ENCODE data around the gene MSGN1. TPM values are rescaled to one million over a fixed set of nuclear protein-coding genes. Genes with fewer than 3 reads are reported as not detected.

Gene MSGN1
- total and polyA plus RNA-seq, 3 experiments from 2014 or later: not detected

DNA sequence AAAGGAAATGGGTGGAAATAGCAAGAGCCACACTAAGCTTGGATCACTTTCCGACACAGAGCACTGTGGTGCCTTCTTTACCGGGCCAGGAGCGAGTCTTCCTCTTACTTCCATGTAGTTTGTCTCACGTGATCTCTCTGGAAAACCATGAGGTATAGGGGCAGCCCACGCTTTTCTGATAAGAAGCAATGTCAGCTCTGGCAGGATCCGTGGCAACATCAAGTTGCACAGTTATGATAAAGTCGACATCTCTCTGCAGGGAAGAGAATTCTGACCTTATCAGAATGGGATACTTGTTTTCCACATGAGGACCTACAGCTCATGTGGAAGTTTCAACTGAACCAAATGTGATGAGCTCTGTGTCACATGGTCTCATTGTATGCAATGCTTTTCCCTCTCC lies 29.5 kb downstream of the MSGN1 start:
- Mint-ChIP-seq H3K27me3 (peaks cover 3 to 4% of the 10 kb centered on the region in 2 donors), H3K27ac (no peak overlapping the region), H3K4me1 (no peaks in the 10 kb centered on the region), H3K9me3 (peaks cover 0 to 1% (median 0%) of the 10 kb centered on the region in 5 donors), H3K36me3 (no peaks in the 10 kb centered on the region), H3K4me3 (no peak overlapping the region)
- CTCF ChIA-PET: no interaction called here
- no peaks in the 10 kb centered on the region for H3K36me3 ChIP-seq (ENCODE audit: insufficient read depth, low read length)
- H3K9me3 ChIP-seq (ENCODE audit: low read length): no peaks in the 10 kb centered on the region
- no peak overlapping the region for H3K27ac ChIP-seq (ENCODE audit: low read depth, low read length)
- DNase-seq: no peak
- no peaks in the 10 kb centered on the region for H3K4me1 ChIP-seq (ENCODE audit: insufficient read depth, low read length)
- POLR2A ChIA-PET: no interaction called here
- H3K4me3 ChIP-seq (ENCODE audit: low read length): no peak overlapping the region
- H3K27me3 ChIP-seq (ENCODE audit: insufficient read depth, low read length, poor library complexity, severe bottlenecking): no peaks in the 10 kb centered on the region

DNA sequence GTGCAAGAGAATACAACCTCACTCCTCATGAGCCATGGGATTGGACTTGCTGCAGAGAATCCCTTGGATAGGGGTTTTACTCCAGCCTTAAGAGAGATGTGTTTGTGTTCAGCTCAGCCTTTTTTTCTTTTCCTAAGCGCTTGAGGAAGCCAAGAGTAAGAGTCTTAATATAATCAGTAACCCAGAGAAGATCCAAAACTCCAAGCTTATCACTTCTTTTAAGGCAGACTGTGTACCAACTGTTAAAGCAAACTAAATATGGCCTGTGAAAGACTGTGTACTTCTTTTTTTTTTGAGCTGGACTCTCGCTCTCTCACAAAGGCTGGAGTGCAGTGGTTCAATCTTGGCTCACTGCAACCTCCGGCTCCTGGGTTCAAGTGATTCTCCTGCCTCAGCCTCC lies 30.4 kb downstream of the MSGN1 start:
- ChIA-PET POLR2A (no interaction called here), CTCF (no interaction called here)
- Mint-ChIP-seq H3K4me3 (no peak overlapping the region), H3K4me1 (no peaks in the 10 kb centered on the region), H3K36me3 (no peaks in the 10 kb centered on the region), H3K27ac (no peak overlapping the region), H3K27me3 (peaks cover 3 to 4% of the 10 kb centered on the region in 2 donors), H3K9me3 (peaks cover 0 to 1% (median 0%) of the 10 kb centered on the region in 5 donors)
- H3K27ac ChIP-seq (ENCODE audit: low read depth, low read length): no peak overlapping the region
- H3K36me3 ChIP-seq (ENCODE audit: insufficient read depth, low read length): no peaks in the 10 kb centered on the region
- H3K27me3 ChIP-seq (ENCODE audit: insufficient read depth, low read length, poor library complexity, severe bottlenecking): no peaks in the 10 kb centered on the region
- DNase-seq: no peak
- no peaks in the 10 kb centered on the region for H3K9me3 ChIP-seq (ENCODE audit: low read length)
- no peak overlapping the region for H3K4me3 ChIP-seq (ENCODE audit: low read length)
- no peaks in the 10 kb centered on the region for H3K4me1 ChIP-seq (ENCODE audit: insufficient read depth, low read length)

DNA sequence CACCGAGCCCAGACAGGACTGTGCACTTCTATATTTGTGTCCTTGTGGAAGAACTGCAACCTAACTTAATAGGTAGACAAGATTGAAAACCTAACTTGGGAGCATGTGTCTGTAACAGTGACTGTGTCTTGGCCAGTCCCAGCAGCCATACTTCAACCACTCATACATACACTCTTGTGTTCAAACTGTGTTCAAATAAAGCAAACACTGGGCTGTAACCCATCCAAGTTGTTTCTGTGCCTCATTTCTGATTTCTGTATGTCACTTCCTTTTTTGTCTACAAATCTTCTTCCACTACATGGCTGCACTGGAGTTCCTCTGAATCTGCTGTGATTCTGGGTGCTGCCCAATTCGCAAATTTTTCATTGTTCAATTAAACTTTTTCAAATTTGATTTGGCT lies 31.0 kb downstream of the MSGN1 start:
- no peak overlapping the region for H3K4me3 ChIP-seq (ENCODE audit: low read length)
- H3K36me3 Mint-ChIP-seq: no peaks in the 10 kb centered on the region
- no peak overlapping the region for H3K27ac ChIP-seq (ENCODE audit: low read depth, low read length)
- H3K9me3 Mint-ChIP-seq: peaks cover 0 to 1% (median 0%) of the 10 kb centered on the region in 5 donors
- no peaks in the 10 kb centered on the region for H3K36me3 ChIP-seq (ENCODE audit: insufficient read depth, low read length)
- H3K9me3 ChIP-seq (ENCODE audit: low read length): no peaks in the 10 kb centered on the region
- CTCF ChIA-PET: no interaction called here
- no peak overlapping the region for H3K4me3 Mint-ChIP-seq
- peaks cover 3 to 4% of the 10 kb centered on the region in 2 donors for H3K27me3 Mint-ChIP-seq
- H3K27me3 ChIP-seq (ENCODE audit: insufficient read depth, low read length, poor library complexity, severe bottlenecking): no peaks in the 10 kb centered on the region
- H3K4me1 ChIP-seq (ENCODE audit: insufficient read depth, low read length): no peaks in the 10 kb centered on the region
- H3K4me1 Mint-ChIP-seq: no peaks in the 10 kb centered on the region
- no peak for DNase-seq
- H3K27ac Mint-ChIP-seq: no peak overlapping the region
- POLR2A ChIA-PET: no interaction called here

DNA sequence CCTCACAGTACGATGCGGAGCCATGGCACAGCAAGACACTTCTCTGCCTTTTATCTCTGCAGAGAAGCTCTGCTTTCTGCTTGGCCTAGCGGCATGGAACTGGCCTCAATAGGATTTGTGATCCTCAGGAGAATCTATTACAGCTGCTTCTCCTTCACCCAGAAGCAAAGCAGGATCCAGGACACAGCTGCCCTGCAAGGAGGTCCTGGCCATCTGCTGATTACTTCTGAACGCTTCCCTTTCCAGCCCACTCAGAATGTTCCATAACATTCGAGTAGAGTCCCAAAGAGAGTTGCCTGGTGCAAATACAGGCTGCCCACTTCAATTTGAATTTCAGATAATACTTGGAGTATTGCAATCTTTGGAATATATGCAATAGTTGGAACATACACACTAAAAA lies 33.0 kb downstream of the MSGN1 start:
- no peak overlapping the region for H3K27ac ChIP-seq (ENCODE audit: low read depth, low read length)
- no peaks in the 10 kb centered on the region for H3K9me3 ChIP-seq (ENCODE audit: low read length)
- Mint-ChIP-seq H3K27ac (no peak overlapping the region), H3K9me3 (no peaks in the 10 kb centered on the region), H3K36me3 (no peaks in the 10 kb centered on the region), H3K4me1 (no peaks in the 10 kb centered on the region), H3K27me3 (peaks cover 1 to 6% of the 10 kb centered on the region in 2 donors), H3K4me3 (no peak overlapping the region)
- no peaks in the 10 kb centered on the region for H3K36me3 ChIP-seq (ENCODE audit: insufficient read depth, low read length)
- ChIA-PET POLR2A (no interaction called here), CTCF (no interaction called here)
- no peaks in the 10 kb centered on the region for H3K27me3 ChIP-seq (ENCODE audit: insufficient read depth, low read length, poor library complexity, severe bottlenecking)
- no peaks in the 10 kb centered on the region for H3K4me1 ChIP-seq (ENCODE audit: insufficient read depth, low read length)
- H3K4me3 ChIP-seq (ENCODE audit: low read length): no peak overlapping the region
- DNase-seq: no peak

DNA sequence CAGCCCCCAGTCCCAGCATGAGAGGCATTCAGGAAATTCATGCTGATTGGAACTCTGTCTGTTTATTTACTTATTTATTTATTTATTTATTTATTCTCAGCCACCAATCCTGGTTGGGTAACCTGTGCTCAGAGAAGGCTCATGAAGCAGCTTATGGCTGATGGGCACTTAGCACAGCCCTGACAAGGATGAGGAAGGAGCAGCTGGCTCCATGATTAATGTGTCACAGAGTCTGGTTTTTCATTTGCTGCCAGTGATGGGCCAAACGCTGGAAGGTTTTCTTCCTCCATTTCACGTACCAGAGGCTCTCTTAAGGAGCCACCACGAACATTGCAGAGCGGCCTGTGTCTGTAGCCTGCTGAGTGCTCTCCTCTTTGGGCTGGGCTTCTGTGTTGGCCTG lies 33.9 kb downstream of the MSGN1 start:
- no peaks in the 10 kb centered on the region for H3K9me3 ChIP-seq (ENCODE audit: low read length)
- H3K9me3 Mint-ChIP-seq: no peaks in the 10 kb centered on the region
- H3K36me3 Mint-ChIP-seq: no peaks in the 10 kb centered on the region
- H3K27ac Mint-ChIP-seq: no peak overlapping the region
- H3K4me1 Mint-ChIP-seq: no peaks in the 10 kb centered on the region
- peaks cover 1 to 12% of the 10 kb centered on the region in 2 donors for H3K27me3 Mint-ChIP-seq
- POLR2A ChIA-PET: no interaction called here
- H3K27ac ChIP-seq (ENCODE audit: low read depth, low read length): no peak overlapping the region
- no peak overlapping the region for H3K4me3 Mint-ChIP-seq
- DNase-seq: no peak
- CTCF ChIA-PET: no interaction called here
- H3K36me3 ChIP-seq (ENCODE audit: insufficient read depth, low read length): no peaks in the 10 kb centered on the region
- no peaks in the 10 kb centered on the region for H3K4me1 ChIP-seq (ENCODE audit: insufficient read depth, low read length)
- no peaks in the 10 kb centered on the region for H3K27me3 ChIP-seq (ENCODE audit: insufficient read depth, low read length, poor library complexity, severe bottlenecking)
- no peak overlapping the region for H3K4me3 ChIP-seq (ENCODE audit: low read length)

DNA sequence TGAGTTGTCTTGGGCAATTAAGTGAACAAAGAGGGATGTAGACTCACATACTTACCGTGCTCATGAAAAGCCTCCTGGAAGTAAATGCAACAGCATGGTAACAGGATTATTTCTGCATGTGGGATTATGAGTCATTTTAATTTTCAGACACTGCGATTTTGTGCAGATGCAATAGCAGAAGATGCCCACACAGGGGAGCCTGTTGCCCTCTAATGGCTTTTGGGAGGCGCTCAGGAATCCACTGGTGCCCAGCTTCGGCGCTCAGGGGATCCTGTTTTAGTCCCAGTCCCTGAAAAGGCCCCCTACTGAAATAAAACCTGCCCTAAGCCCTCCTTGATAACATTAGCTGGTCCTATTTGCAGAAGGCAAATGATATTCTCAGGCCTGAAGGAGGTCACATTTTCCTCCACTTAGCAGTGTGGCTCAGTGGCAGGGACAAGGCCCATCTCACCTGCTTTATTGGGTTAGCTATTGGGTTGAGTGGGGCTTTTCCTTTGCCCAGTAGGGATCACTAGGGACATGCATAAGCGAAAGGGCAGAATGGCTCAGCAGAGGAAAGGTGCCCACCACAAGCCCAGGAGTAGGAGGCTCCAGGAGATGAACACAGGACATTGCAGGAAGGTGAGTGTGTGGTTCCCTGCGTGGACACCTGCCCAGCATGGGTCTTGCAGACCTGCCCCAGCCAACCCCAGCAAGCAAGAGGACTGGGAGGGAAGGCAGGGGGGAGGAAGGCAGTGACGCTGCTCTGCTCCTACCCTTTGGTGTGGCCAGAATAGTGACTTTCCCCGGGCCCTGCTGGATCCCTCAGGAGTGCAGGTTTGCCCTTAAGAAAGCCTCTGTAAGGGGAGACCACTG lies 35.7 kb downstream of the MSGN1 start:
- Mint-ChIP-seq H3K27me3 (peaks cover 4 to 21% of the 10 kb centered on the region in 2 donors), H3K27ac (no peak overlapping the region), H3K9me3 (peaks cover 0 to 3% (median 0%) of the 10 kb centered on the region in 5 donors), H3K4me1 (no peaks in the 10 kb centered on the region), H3K36me3 (no peaks in the 10 kb centered on the region), H3K4me3 (no peak overlapping the region)
- Histone ChIP-seq H3K27ac (ENCODE audit: low read depth, low read length) (no peak overlapping the region), H3K36me3 (ENCODE audit: insufficient read depth, low read length) (no peaks in the 10 kb centered on the region), H3K4me3 (ENCODE audit: low read length) (no peak overlapping the region), H3K4me1 (ENCODE audit: insufficient read depth, low read length) (no peaks in the 10 kb centered on the region), H3K9me3 (ENCODE audit: low read length) (no peaks in the 10 kb centered on the region), H3K27me3 (ENCODE audit: insufficient read depth, low read length, poor library complexity, severe bottlenecking) (no peaks in the 10 kb centered on the region)
- ChIA-PET CTCF (no interaction called here), POLR2A (no interaction called here)
- no peak for DNase-seq

DNA sequence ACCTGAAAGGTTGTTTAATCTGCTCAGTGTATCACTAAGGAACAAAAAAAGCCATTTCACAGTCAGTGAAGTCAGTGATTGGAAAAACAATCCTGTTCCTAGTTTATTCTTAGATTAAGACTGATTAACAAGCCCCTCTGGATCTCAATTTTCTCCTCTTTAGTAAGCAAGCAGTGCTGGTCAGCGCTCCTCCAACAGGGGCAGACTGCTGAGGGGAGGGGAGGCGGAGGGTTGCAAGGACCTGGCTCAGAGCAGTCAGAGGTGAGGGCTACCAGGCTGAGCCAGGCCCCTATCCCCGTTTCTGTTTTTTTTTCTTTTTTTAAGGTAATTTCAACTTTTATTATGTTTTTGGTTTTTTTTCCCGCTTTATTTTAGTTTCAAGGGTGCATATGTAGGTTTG lies 37.5 kb downstream of the MSGN1 start:
- Mint-ChIP-seq H3K4me3 (no peak overlapping the region), H3K4me1 (no peaks in the 10 kb centered on the region), H3K27ac (no peak overlapping the region), H3K9me3 (peaks cover 0 to 3% (median 0%) of the 10 kb centered on the region in 5 donors), H3K36me3 (no peaks in the 10 kb centered on the region), H3K27me3 (peaks cover 12 to 29% of the 10 kb centered on the region in 2 donors)
- H3K4me3 ChIP-seq (ENCODE audit: low read length): no peak overlapping the region
- ChIA-PET CTCF (no interaction called here), POLR2A (no interaction called here)
- H3K27me3 ChIP-seq (ENCODE audit: insufficient read depth, low read length, poor library complexity, severe bottlenecking): no peaks in the 10 kb centered on the region
- no peaks in the 10 kb centered on the region for H3K36me3 ChIP-seq (ENCODE audit: insufficient read depth, low read length)
- H3K4me1 ChIP-seq (ENCODE audit: insufficient read depth, low read length): no peaks in the 10 kb centered on the region
- no peak for DNase-seq
- H3K27ac ChIP-seq (ENCODE audit: low read depth, low read length): no peak overlapping the region
- no peaks in the 10 kb centered on the region for H3K9me3 ChIP-seq (ENCODE audit: low read length)

DNA sequence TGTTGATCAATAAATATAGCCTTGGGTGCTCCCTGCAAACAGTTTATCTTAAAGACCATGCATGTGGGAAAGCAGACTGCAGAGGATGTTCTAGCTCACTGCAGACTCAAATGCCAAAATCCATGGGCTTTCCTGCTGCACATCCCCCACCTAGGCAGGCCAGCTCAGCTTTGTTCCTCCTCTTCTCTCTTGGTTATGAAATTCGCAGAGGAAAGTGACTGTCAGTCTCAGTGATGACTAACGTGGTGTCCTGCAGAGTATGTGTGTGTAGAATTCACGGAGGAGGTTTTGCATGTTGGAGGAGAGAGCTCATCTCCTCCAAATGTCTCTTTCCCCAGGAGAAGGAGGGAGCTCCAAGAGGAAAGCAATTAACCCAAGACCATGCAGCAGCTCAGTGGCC lies 40.8 kb downstream of the MSGN1 start:
- Histone ChIP-seq H3K27me3 (ENCODE audit: insufficient read depth, low read length, poor library complexity, severe bottlenecking) (no peaks in the 10 kb centered on the region), H3K36me3 (ENCODE audit: insufficient read depth, low read length) (no peaks in the 10 kb centered on the region), H3K27ac (ENCODE audit: low read depth, low read length) (no peak overlapping the region), H3K4me1 (ENCODE audit: insufficient read depth, low read length) (no peaks in the 10 kb centered on the region), H3K9me3 (ENCODE audit: low read length) (no peaks in the 10 kb centered on the region), H3K4me3 (ENCODE audit: low read length) (no peak overlapping the region)
- POLR2A ChIA-PET: no interaction called here
- Mint-ChIP-seq H3K4me3 (no peak overlapping the region), H3K9me3 (peaks cover 0 to 3% (median 0%) of the 10 kb centered on the region in 5 donors), H3K36me3 (no peaks in the 10 kb centered on the region), H3K4me1 (no peaks in the 10 kb centered on the region), H3K27ac (no peak overlapping the region), H3K27me3 (peaks cover 13 to 45% of the 10 kb centered on the region in 2 donors)
- CTCF ChIA-PET: no interaction called here
- DNase-seq: no peak
